ENCODE data around the gene RBM20. TPM values are rescaled to one million over a fixed set of nuclear protein-coding genes. Genes with fewer than 3 reads are reported as not detected.

RBM20 gene
- polyA plus RNA-seq, 3 donors = not detected

DNA sequence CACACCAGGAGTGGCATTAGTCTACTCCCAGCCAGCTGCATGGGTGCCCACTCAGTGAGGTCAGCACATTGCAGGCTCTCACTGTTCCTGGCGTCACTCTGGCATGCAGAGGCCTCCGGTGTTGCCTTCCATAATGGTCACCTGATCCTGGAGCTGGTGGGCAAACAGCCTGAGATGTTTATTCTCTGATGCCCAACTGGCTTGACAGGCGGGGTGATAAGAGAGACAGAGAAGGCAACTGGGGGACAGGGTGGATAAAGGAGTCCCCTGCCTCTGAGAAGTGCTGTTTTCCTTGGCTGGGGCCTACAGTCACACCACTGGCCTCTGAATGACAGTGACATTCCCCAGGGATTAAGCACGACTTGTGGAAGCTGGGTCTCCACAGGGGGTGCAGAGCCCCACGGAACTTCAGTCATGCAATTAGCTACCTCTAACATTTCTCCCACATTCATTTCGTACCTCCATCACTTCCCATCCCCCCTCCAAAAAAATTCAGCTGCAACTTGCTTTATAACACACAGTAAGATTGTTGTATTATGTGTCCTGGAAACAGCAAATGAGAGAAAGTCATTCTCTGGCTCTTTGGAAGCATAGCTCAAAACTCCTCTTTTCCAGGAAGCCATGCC is 7.1 kb upstream of the RBM20 start:
- peaks cover 25 to 46% (median 33%) of the 10 kb centered on the region in 3 donors for H3K27me3 Mint-ChIP-seq (ENCODE audit: low read depth in 3 of 3)

DNA sequence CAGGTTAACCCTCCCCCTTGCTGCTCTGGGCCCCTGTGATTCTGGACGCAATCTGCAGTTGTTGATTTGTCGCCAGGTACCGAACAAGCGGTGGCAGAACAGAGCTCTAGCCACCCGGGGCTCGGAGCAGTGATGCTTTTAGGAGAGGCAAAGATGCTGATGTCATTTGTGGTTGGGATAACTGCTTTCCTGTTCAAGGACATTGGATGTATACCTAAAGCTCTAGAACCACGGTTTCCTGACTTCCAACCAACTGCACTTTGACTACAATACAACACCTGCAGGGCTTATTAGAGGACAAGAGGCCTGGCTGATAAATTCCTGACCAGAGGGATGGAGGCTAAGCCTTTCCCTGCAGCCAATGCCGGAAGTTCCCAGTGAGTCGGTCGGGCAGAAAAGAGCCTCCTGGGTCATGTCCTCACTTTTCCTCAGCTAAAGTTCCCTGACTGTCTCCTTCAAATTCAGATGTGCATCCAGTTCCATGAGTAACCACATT is 6.5 kb upstream of the RBM20 start:
- Histone ChIP-seq H3K4me2 (replicated peaks; ENCODE audit: extremely low read depth, low read length, poor library complexity, severe bottlenecking) (no peak overlapping the region), H3K4me3 (replicated peaks in 1 of 3; ENCODE audit: low read depth in 2 of 3, low read length in 3 of 3) (no peak overlapping the region), H2AFZ (ENCODE audit: insufficient read depth, low read depth, low read length, poor library complexity, severe bottlenecking) (no peak overlapping the region), H3K27me3 (ENCODE audit: control insufficient read depth in 2 of 2, insufficient read depth in 2 of 2, low read length in 2 of 2) (peaks cover 24 to 48% of the 10 kb centered on the region in 2 donors), H3K4me1 (ENCODE audit: control insufficient read depth in 1 of 2, insufficient read depth in 2 of 2, low read length in 2 of 2) (no peaks in the 10 kb centered on the region), H4K20me1 (ENCODE audit: insufficient read depth, low read length) (no peaks in the 10 kb centered on the region), H3K36me3 (replicated peaks in 1 of 2; ENCODE audit: control insufficient read depth in 1 of 2, insufficient read depth in 2 of 2, low read length in 2 of 2) (no peaks in the 10 kb centered on the region), H3K9me3 (replicated peaks in 1 of 2; ENCODE audit: control insufficient read depth in 1 of 2, insufficient read depth in 1 of 2, low read length in 2 of 2) (peaks cover 0 to 9% of the 10 kb centered on the region in 2 donors), H3K9ac (ENCODE audit: insufficient read depth, low read length, poor library complexity, severe bottlenecking) (no peak overlapping the region), H3K27ac (ENCODE audit: low read depth in 1 of 2, low read length in 2 of 2) (no peak overlapping the region), H3K79me2 (ENCODE audit: insufficient read depth, low read length) (no peaks in the 10 kb centered on the region)
- H3K4me3 Mint-ChIP-seq = no peak overlapping the region
- H3K27ac Mint-ChIP-seq = no peak overlapping the region
- intact Hi-C loops (cut with micrococcal nuclease) = no loop called here
- H3K9me3 Mint-ChIP-seq = peaks cover 0 to under 1% (median 0%) of the 10 kb centered on the region in 7 donors
- H3K27me3 Mint-ChIP-seq (ENCODE audit: low read depth in 3 of 3) = peaks cover 31 to 52% (median 38%) of the 10 kb centered on the region in 3 donors
- WGBS (ENCODE audit: insufficient coverage) = 70% methylated on average over 6 of the region's 10 CpGs
- H3K36me3 Mint-ChIP-seq = peaks cover 0 to under 1% of the 10 kb centered on the region in 2 donors
- DNase-seq = no peak
- TF ChIP-seq, protein P1, sequence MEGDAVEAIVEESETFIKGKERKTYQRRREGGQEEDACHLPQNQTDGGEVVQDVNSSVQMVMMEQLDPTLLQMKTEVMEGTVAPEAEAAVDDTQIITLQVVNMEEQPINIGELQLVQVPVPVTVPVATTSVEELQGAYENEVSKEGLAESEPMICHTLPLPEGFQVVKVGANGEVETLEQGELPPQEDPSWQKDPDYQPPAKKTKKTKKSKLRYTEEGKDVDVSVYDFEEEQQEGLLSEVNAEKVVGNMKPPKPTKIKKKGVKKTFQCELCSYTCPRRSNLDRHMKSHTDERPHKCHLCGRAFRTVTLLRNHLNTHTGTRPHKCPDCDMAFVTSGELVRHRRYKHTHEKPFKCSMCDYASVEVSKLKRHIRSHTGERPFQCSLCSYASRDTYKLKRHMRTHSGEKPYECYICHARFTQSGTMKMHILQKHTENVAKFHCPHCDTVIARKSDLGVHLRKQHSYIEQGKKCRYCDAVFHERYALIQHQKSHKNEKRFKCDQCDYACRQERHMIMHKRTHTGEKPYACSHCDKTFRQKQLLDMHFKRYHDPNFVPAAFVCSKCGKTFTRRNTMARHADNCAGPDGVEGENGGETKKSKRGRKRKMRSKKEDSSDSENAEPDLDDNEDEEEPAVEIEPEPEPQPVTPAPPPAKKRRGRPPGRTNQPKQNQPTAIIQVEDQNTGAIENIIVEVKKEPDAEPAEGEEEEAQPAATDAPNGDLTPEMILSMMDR (IDR thresholded peaks at IDR 0.05) = no peak
- peaks cover 4% of the 10 kb centered on the region for H3K4me1 Mint-ChIP-seq

More for the DNA sequence above, 7.1 kb upstream of the RBM20 start:
- Mint-ChIP-seq H3K4me3 (no peak overlapping the region), H3K4me1 (peaks cover 3% of the 10 kb centered on the region), H3K9me3 (no peaks in the 10 kb centered on the region), H3K36me3 (no peaks in the 10 kb centered on the region), H3K27ac (no peak overlapping the region)
- Histone ChIP-seq H2AFZ (ENCODE audit: insufficient read depth, low read depth, low read length, poor library complexity, severe bottlenecking) (no peak overlapping the region), H3K9ac (ENCODE audit: insufficient read depth, low read length, poor library complexity, severe bottlenecking) (no peak overlapping the region), H4K20me1 (ENCODE audit: insufficient read depth, low read length) (no peaks in the 10 kb centered on the region), H3K4me1 (ENCODE audit: control insufficient read depth in 1 of 2, insufficient read depth in 2 of 2, low read length in 2 of 2) (no peaks in the 10 kb centered on the region), H3K9me3 (replicated peaks in 1 of 2; ENCODE audit: control insufficient read depth in 1 of 2, insufficient read depth in 1 of 2, low read length in 2 of 2) (peaks cover 0 to 3% of the 10 kb centered on the region in 2 donors), H3K27me3 (ENCODE audit: control insufficient read depth in 2 of 2, insufficient read depth in 2 of 2, low read length in 2 of 2) (peaks cover 18 to 43% of the 10 kb centered on the region in 2 donors), H3K27ac (ENCODE audit: low read depth in 1 of 2, low read length in 2 of 2) (no peak overlapping the region), H3K4me2 (replicated peaks; ENCODE audit: extremely low read depth, low read length, poor library complexity, severe bottlenecking) (no peak overlapping the region), H3K36me3 (replicated peaks in 1 of 2; ENCODE audit: control insufficient read depth in 1 of 2, insufficient read depth in 2 of 2, low read length in 2 of 2) (no peaks in the 10 kb centered on the region), H3K79me2 (ENCODE audit: insufficient read depth, low read length) (no peaks in the 10 kb centered on the region), H3K4me3 (replicated peaks in 1 of 3; ENCODE audit: low read depth in 2 of 3, low read length in 3 of 3) (no peak overlapping the region)
- WGBS (ENCODE audit: insufficient coverage) = 93% methylated on average over 3 of the region's 6 CpGs
- intact Hi-C loops (cut with micrococcal nuclease) = no loop called here
- TF ChIP-seq, protein P1 (IDR thresholded peaks at IDR 0.05) = no peak
- no peak for DNase-seq

Measured in CD14-positive monocyte (primary cell).